Natural killer cell treated with Interleukin-12 subunit alpha and Interleukin-12 subunit beta and Interleukin-15 and Interleukin-18, amount 100 ng/mL, for 72 hours (primary cell): ENCODE data around the gene NELL1. TPM values are rescaled to one million over a fixed set of nuclear protein-coding genes. Genes with fewer than 3 reads are reported as not detected.

Experiments used
- ATAC-seq, 2 donors: fragments of 150-1000 bp; cut with Tn5 transposase in 1 of 2; sonication (Bioruptor Pico), chemical (Tn5 transposase) in 1 of 2; 2 replicates each; pipeline ENCODE4 v1.10.0; 2021
- DNase-seq: peaks from one replicate; pipeline ENCODE4 v3.0.0; 2022; ENCODE audit warnings: low spot score
- H3K27ac Mint-ChIP-seq, 2 donors: 1 replicate in 1 of 2; 2 replicates in 1 of 2; pipeline ENCODE4 v1.8.0; 2022; ENCODE audit warnings: mixed read lengths in 2 of 2, mild to moderate bottlenecking in 1 of 2, moderate library complexity in 1 of 2
- H3K27me3 Mint-ChIP-seq, 2 donors: 1 replicate in 1 of 2; 2 replicates in 1 of 2; pipeline ENCODE4 v1.8.0; 2022; ENCODE audit warnings: mixed read lengths in 2 of 2
- H3K36me3 Mint-ChIP-seq: one replicate; pipeline ENCODE4 v1.8.0; 2022; ENCODE audit warnings: mixed read lengths
- H3K4me1 Mint-ChIP-seq, 2 donors: 1 replicate in 1 of 2; 2 replicates in 1 of 2; pipeline ENCODE4 v1.8.0; 2022; ENCODE audit warnings: low read depth in 2 of 2, mixed read lengths in 2 of 2, mild to moderate bottlenecking in 1 of 2
- H3K4me3 Mint-ChIP-seq: one replicate; pipeline ENCODE4 v1.8.0; 2022; ENCODE audit warnings: mixed read lengths
- H3K9me3 Mint-ChIP-seq: 2 replicates; pipeline ENCODE4 v1.8.0; 2022; ENCODE audit warnings: mixed read lengths
- total RNA-seq, 2 donors: library from RNA; stranded (reverse); gene quantifications; one replicate each; pipeline ENCODE4 v1.2.3, GENCODE V29; 2022

NELL1 gene
- total RNA-seq, 2 donors from 2014 or later = not detected

DNA sequence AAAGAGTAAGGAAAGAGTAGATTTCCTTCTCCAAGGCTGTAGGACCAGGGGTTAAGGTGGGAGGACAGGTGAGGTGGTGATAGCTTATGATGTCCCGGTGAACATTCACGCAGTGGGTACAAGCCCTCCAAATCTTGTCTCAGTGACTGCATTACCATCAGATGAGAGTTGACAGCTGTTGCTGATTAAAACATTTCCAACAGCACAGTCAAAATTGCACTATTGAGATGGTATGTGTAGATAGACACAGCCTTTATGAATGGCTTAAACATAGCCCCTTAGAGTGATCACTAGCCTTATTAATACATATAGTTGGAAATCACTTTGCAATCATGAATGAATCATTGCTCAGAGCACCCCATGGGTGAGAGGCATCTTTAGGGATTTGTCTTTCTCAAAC lies 7.3 kb downstream of the NELL1 start:
- no peaks in the 10 kb centered on the region for H3K36me3 Mint-ChIP-seq
- no peak overlapping the region for H3K4me3 Mint-ChIP-seq
- no peak for DNase-seq
- peaks cover 8% of the 10 kb centered on the region in 2 donors for H3K27me3 Mint-ChIP-seq
- H3K4me1 Mint-ChIP-seq = no peaks in the 10 kb centered on the region
- ATAC-seq = no peak
- H3K27ac Mint-ChIP-seq = no peak overlapping the region
- H3K9me3 Mint-ChIP-seq = no peaks in the 10 kb centered on the region

DNA sequence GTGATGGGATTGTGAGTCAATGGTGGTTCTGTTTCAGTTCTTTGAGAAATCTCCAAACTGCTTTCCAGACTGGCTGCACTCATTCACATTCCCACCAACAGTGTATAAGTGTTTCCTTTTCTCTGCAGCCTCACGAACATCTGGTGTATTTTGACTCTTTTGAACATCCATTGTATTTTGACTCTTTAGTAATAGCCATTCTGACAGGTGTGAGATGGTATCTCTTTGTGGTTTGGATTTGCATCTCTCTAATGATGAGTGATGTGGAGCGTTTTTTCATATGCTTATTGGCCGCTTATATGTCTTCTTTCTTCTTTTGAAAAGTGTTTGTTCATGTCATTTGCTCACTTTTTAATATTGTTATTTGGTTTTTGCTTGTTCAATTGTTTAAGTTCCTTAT lies 19.4 kb downstream of the NELL1 start:
- Mint-ChIP-seq H3K27ac (no peak overlapping the region), H3K4me1 (no peaks in the 10 kb centered on the region), H3K27me3 (peaks cover 0 to under 1% of the 10 kb centered on the region in 2 donors), H3K36me3 (no peaks in the 10 kb centered on the region), H3K4me3 (no peak overlapping the region), H3K9me3 (peaks cover 6% of the 10 kb centered on the region)
- ATAC-seq = no peak
- no peak for DNase-seq

GRCh38 chr11:20707876-20708275 lies 38.5 kb downstream of the NELL1 start:
- Mint-ChIP-seq H3K4me1 (no peaks in the 10 kb centered on the region), H3K27me3 (no peaks in the 10 kb centered on the region), H3K9me3 (peaks cover 8% of the 10 kb centered on the region), H3K27ac (no peak overlapping the region), H3K36me3 (no peaks in the 10 kb centered on the region), H3K4me3 (no peak overlapping the region)
- DNase-seq (no peak), ATAC-seq (no peak)

DNA sequence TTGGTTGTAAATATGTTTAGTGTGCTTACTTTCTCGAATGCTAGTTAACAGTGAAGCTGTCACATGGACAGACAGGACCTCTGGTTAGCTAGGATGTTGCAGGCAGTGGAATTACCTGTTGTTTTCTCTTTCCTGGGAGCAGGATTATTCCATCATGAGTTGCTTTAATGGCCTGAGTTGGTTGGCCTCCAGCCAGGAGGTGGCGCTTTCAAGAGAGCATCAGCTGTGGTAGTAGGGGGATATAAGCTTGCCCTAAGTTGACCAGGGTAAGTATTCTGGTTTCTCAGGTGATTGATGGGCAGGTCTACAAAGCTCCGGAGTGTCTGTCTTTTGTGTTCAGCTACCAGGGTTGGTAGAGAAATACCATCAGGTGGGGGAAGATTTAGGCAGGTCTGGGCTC lies 43.5 kb downstream of the NELL1 start:
- no peaks in the 10 kb centered on the region for H3K4me1 Mint-ChIP-seq
- no peaks in the 10 kb centered on the region for H3K27me3 Mint-ChIP-seq
- no peaks in the 10 kb centered on the region for H3K9me3 Mint-ChIP-seq
- no peaks in the 10 kb centered on the region for H3K36me3 Mint-ChIP-seq
- H3K4me3 Mint-ChIP-seq = no peak overlapping the region
- DNase-seq = no peak
- H3K27ac Mint-ChIP-seq = no peak overlapping the region
- ATAC-seq = no peak

DNA sequence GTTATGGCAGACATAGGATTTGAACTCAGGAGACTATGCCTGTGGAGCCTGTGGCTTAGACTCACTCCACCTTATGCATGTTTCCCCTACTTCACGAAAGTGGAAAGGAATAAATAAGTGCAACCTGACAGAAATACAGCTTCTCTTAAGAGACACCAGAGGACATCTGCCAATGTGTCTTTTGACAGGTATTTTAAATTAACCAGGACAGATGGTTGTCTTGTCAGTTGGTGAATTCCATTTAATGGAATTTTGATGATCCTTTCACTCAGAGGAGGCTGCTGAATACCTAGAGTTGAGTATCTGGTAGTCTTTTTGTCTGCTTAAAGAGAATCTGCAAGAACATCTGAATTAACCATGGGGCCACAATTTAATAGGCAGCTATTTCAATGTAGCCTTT lies 46.1 kb downstream of the NELL1 start:
- Mint-ChIP-seq H3K9me3 (peaks cover under 1% of the 10 kb centered on the region), H3K36me3 (no peaks in the 10 kb centered on the region), H3K27ac (no peak overlapping the region), H3K27me3 (no peaks in the 10 kb centered on the region), H3K4me1 (no peaks in the 10 kb centered on the region), H3K4me3 (no peak overlapping the region)
- ATAC-seq (no peak), DNase-seq (no peak)

DNA sequence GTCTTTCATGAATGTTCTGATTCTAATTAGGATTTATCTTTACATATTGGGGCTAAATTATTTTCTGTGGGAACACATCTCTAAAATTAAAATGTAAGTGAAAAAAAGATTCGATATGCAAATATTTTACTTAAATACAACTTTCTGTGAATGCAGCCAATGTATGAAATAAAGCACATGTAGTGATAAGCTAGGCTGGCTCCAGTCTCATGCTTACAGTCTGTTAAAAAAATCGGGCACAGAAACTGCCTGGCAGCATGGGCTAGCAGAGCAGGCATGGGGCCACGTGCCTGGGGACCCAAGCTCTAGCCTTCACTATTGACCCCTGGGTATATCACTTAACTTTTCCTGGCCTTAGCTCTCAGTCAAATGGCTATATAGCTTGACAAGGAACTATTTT lies 46.5 kb downstream of the NELL1 start:
- H3K36me3 Mint-ChIP-seq = no peaks in the 10 kb centered on the region
- ATAC-seq (no peak), DNase-seq (no peak)
- no peak overlapping the region for H3K27ac Mint-ChIP-seq
- H3K4me3 Mint-ChIP-seq = no peak overlapping the region
- H3K9me3 Mint-ChIP-seq = peaks cover 5% of the 10 kb centered on the region
- no peaks in the 10 kb centered on the region for H3K4me1 Mint-ChIP-seq
- no peaks in the 10 kb centered on the region for H3K27me3 Mint-ChIP-seq

DNA sequence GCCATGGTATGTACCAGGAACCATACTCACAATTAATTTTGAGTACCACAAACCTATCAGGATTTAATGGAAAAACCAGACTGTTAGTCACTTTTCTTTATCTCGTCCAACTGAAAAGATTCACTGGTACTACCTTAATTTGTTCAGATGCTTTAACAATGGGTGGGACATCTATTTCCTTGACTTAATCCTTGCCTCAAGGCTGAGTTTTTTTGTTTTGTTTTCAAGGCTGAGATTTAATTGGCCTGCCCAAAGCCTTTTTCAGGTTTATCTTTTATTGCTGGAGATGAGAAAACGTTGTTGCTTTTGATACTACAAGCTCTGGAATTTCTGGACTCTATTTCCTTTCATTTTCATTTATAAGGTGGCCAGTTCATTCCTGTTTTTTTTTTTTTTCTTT lies 50.4 kb downstream of the NELL1 start:
- ATAC-seq = no peak

GRCh38 chr11:20723366-20723765 lies 54.0 kb downstream of the NELL1 start:
- ATAC-seq = no peak
- Mint-ChIP-seq H3K27ac (no peak overlapping the region), H3K36me3 (no peaks in the 10 kb centered on the region), H3K4me3 (no peak overlapping the region), H3K9me3 (peaks cover 9% of the 10 kb centered on the region), H3K27me3 (no peaks in the 10 kb centered on the region), H3K4me1 (no peaks in the 10 kb centered on the region)
- no peak for DNase-seq

More for the DNA sequence above, 50.4 kb downstream of the NELL1 start:
- H3K27me3 Mint-ChIP-seq = no peaks in the 10 kb centered on the region
- no peak overlapping the region for H3K27ac Mint-ChIP-seq
- H3K36me3 Mint-ChIP-seq = no peaks in the 10 kb centered on the region
- DNase-seq = no peak
- no peak overlapping the region for H3K4me3 Mint-ChIP-seq
- no peaks in the 10 kb centered on the region for H3K4me1 Mint-ChIP-seq
- peaks cover 9% of the 10 kb centered on the region for H3K9me3 Mint-ChIP-seq

- H3K4me3 Mint-ChIP-seq = no peak overlapping the region
- no peak overlapping the region for H3K27ac Mint-ChIP-seq
- no peaks in the 10 kb centered on the region for H3K36me3 Mint-ChIP-seq
- H3K27me3 Mint-ChIP-seq = no peaks in the 10 kb centered on the region
- no peaks in the 10 kb centered on the region for H3K4me1 Mint-ChIP-seq
- peaks cover 5% of the 10 kb centered on the region for H3K9me3 Mint-ChIP-seq
- ATAC-seq = no peak
- DNase-seq = no peak
Observed at GRCh38 chr11:20729597-20730105, 60.3 kb downstream of the NELL1 start.

DNA sequence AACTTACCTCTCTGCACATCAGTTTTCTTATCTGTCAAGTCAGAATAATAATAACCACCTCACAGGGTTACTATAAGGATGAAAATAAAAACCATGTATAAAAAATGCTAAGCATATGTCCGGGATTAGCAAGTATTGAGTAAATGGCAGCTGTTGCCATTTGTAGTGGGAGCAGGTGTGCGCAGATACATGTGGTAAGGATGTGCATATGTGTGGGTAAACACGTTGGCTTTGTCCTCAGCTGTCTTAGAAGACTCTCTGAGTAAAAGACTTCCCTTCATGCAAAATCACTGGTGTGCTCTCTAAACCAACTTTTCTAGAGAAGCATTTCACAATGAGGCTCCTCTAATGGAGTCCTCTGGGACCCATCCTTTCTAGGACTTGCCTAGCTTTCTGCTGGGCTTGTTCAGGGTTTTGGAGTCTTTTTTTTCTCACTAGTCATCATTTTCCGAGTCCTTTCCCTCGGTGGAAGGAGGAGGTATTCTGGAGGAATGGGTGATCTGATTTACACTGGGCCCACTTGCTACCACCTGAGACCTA lies 62.4 kb downstream of the NELL1 start:
- no peak for ATAC-seq
- no peak overlapping the region for H3K4me3 Mint-ChIP-seq
- no peaks in the 10 kb centered on the region for H3K36me3 Mint-ChIP-seq
- H3K27me3 Mint-ChIP-seq = no peaks in the 10 kb centered on the region
- H3K27ac Mint-ChIP-seq = no peak overlapping the region
- no peaks in the 10 kb centered on the region for H3K4me1 Mint-ChIP-seq
- H3K9me3 Mint-ChIP-seq = peaks cover 3% of the 10 kb centered on the region
- DNase-seq = no peak

GRCh38 chr11:20739107-20739506 lies 69.7 kb downstream of the NELL1 start:
- ATAC-seq = no peak
- Mint-ChIP-seq H3K9me3 (peaks cover 11% of the 10 kb centered on the region), H3K27me3 (no peaks in the 10 kb centered on the region), H3K4me1 (no peaks in the 10 kb centered on the region), H3K36me3 (no peaks in the 10 kb centered on the region), H3K27ac (no peak overlapping the region), H3K4me3 (no peak overlapping the region)
- no peak for DNase-seq

DNA sequence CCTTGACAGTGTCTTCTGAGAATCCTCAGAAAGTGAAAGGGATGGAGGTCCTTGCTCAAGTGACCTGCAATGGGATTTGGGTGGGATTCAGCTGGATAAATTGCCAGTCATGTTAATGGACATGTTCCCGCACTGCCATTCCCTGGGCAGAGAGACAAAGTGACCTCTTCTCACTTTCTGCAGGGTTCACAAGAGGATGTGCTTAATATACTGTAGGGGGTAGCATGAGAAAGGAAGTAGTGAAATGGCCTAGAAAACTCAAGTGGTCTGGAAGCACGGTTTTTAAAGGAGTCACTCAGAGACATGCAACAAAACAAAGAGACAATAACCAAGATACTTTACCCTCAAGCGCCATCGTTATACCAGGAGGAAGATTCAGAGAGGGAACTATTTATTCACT lies 70.2 kb downstream of the NELL1 start:
- peaks cover 11% of the 10 kb centered on the region for H3K9me3 Mint-ChIP-seq
- H3K27ac Mint-ChIP-seq = no peak overlapping the region
- H3K36me3 Mint-ChIP-seq = no peaks in the 10 kb centered on the region
- no peaks in the 10 kb centered on the region for H3K27me3 Mint-ChIP-seq
- no peaks in the 10 kb centered on the region for H3K4me1 Mint-ChIP-seq
- H3K4me3 Mint-ChIP-seq = no peak overlapping the region
- ATAC-seq (no peak), DNase-seq (no peak)

DNA sequence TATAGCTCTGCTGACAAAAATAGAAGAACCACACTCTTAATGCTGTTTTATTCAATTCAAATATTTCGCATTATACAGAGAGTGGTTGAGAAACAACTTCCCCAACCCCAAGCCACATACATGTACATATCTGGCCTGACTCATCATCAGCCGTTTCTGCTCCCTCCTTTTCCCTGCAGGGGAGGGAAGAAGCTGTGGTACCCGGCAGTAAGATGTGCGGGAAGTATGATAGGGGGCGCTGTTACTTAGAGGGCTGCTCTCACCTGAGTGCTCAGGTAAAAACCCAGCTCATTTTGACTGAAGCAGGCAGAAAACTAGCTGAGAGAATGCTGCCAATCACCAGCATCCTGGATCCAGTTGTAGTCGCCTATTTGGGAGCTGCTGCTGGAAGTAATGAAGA lies 85.5 kb downstream of the NELL1 start:
- H3K4me3 Mint-ChIP-seq = no peak overlapping the region
- peaks cover 9% of the 10 kb centered on the region for H3K9me3 Mint-ChIP-seq
- no peak for DNase-seq
- no peaks in the 10 kb centered on the region for H3K36me3 Mint-ChIP-seq
- no peaks in the 10 kb centered on the region for H3K27me3 Mint-ChIP-seq
- no peak overlapping the region for H3K27ac Mint-ChIP-seq
- no peaks in the 10 kb centered on the region for H3K4me1 Mint-ChIP-seq
- no peak for ATAC-seq

DNA sequence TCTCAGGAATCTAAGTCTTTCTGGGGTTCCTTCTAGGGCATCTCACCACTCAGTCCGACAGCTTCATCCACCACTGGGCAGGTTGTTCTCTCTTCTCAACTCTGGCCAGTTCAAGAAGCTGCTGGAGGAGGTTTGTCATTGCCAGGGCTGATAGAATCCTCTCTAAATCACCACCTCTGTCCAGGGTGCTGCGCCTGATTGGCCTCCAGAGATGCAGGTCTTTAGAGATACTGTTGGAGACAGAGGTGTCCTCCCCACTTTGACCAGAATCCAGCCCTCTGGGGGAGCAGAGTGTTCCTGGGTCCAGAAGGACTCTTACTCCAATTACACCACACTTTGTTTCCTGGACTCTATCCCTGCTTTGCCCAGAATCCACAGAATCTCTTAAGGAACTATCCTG lies 90.2 kb downstream of the NELL1 start:
- DNase-seq (no peak), ATAC-seq (no peak)
- H3K4me1 Mint-ChIP-seq = no peaks in the 10 kb centered on the region
- H3K27me3 Mint-ChIP-seq = no peaks in the 10 kb centered on the region
- no peaks in the 10 kb centered on the region for H3K36me3 Mint-ChIP-seq
- no peak overlapping the region for H3K4me3 Mint-ChIP-seq
- H3K9me3 Mint-ChIP-seq = peaks cover 14% of the 10 kb centered on the region
- H3K27ac Mint-ChIP-seq = no peak overlapping the region

DNA sequence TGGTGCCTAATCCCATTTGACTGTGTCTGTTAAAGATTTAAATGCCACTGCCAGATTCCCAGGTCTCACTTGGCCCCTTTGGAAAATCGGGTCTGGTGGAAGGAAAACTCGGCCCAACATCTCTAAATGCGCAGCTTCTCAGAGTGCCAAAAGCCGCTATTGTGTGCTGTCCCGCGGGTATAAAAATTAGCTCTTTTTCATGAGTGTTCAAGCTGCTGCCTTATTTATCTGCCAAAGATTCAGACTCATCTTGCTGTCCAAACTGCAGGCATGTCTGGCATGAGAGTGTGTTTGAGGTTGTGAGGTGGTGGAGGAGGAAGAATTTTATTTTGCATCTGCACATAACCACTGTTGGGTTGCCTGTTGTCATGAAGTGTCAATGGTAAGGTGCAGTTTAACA lies 91.4 kb downstream of the NELL1 start:
- no peak overlapping the region for H3K4me3 Mint-ChIP-seq
- ATAC-seq (no peak), DNase-seq (no peak)
- H3K9me3 Mint-ChIP-seq = peaks cover 17% of the 10 kb centered on the region
- H3K36me3 Mint-ChIP-seq = no peaks in the 10 kb centered on the region
- H3K27ac Mint-ChIP-seq = no peak overlapping the region
- no peaks in the 10 kb centered on the region for H3K4me1 Mint-ChIP-seq
- no peaks in the 10 kb centered on the region for H3K27me3 Mint-ChIP-seq
